Activated CD8-positive, alpha-beta T cell treated with anti-CD3 and anti-CD28 coated beads for 36 hours (primary cell): ENCODE results near the gene TGFBI. TPM values are rescaled to one million over a fixed set of nuclear protein-coding genes. Genes with fewer than 3 reads are reported as not detected.

Experiments used
- ATAC-seq: fragments of 200-7000 bp; cut with Tn5 transposase; one replicate; pipeline ENCODE4 v1.10.0; 2021; ENCODE audit warnings: mild to moderate bottlenecking, moderate library complexity
- CTCF ChIA-PET: fragments of 350-600 bp; sonication (Branson Sonifier 250); formaldehyde crosslinking; loops from one replicate; lab custom pipeline; 2021; ENCODE audit warnings: antibody characterized with exemption; lab: Charles Lee
- POLR2A ChIA-PET: fragments of 350-600 bp; sonication (Branson Sonifier 250); formaldehyde crosslinking; loops from one replicate; lab custom pipeline; 2021; ENCODE audit warnings: antibody characterized with exemption; lab: Charles Lee
- DNase-seq: peaks from one replicate; pipeline ENCODE4 v3.0.0-alpha.2; 2020
- H3K27ac Mint-ChIP-seq: one replicate; pipeline ENCODE4 v1.8.0; 2021; ENCODE audit warnings: mild to moderate bottlenecking, mixed read lengths
- H3K27me3 Mint-ChIP-seq: one replicate; pipeline ENCODE4 v1.8.0; 2021; ENCODE audit warnings: mixed read lengths
- H3K36me3 Mint-ChIP-seq: one replicate; pipeline ENCODE4 v1.8.0; 2021; ENCODE audit warnings: low read depth, mixed read lengths
- H3K4me1 Mint-ChIP-seq: one replicate; pipeline ENCODE4 v1.8.0; 2021; ENCODE audit warnings: low read depth, mixed read lengths
- H3K4me3 Mint-ChIP-seq: one replicate; pipeline ENCODE4 v1.8.0; 2021; ENCODE audit warnings: mild to moderate bottlenecking, moderate library complexity, mixed read lengths
- H3K9me3 Mint-ChIP-seq: one replicate; pipeline ENCODE4 v1.8.0; 2021; ENCODE audit warnings: mixed read lengths
- intact Hi-C: fragments of 100-400 bp; cut with micrococcal nuclease; formaldehyde crosslinking; loops from one replicate; pipeline ENCODE4 v1.10.0; 2022
- total RNA-seq, 2 experiments: library from RNA; stranded (reverse); gene quantifications; one replicate each; pipeline ENCODE4 v1.2.3, GENCODE V29; 2021
- TF ChIP-seq, protein P1 (sequence below): fragments of 200-600 bp; IDR thresholded peaks from one replicate; pipeline ENCODE4 v1.8.0; 2022; ENCODE audit warnings: antibody characterized with exemption, mild to moderate bottlenecking

TGFBI gene
- total RNA-seq, 2 experiments from 2014 or later: not detected

DNA sequence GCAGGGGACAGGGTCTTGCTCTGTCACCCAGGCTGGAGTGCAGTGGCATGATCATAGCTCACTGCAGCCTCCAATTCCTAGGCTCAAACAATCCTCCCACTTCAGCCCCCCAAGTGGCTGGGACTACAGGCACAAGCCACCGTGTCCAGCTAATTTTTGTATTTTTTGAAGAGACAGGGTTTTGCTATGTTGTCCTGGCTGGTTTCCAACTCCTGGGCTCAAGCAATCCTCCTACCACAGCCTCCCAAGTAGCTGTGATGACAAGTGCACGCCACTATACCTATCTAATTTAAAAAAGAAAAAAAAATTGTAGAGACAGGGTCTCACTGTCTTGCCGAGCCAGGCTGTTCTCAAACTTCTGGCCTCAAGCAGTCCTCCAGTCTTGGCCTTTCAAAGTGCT is 42.4 kb upstream of the TGFBI start:
- ChIA-PET CTCF (interaction anchor here (0.9 to 2.0 kb wide), 3 partner anchors 8 to 95 kb away, joined by 3 to 10 read pairs (median 3); no protein-coding TSS in a partner anchor), POLR2A (no interaction called here)
- Mint-ChIP-seq H3K4me1 (no peaks in the 10 kb centered on the region), H3K9me3 (no peaks in the 10 kb centered on the region), H3K36me3 (no peaks in the 10 kb centered on the region), H3K27me3 (peaks cover 7% of the 10 kb centered on the region), H3K4me3 (no peak overlapping the region), H3K27ac (no peak overlapping the region)
- DNase-seq (no peak), ATAC-seq (no peak)
- TF ChIP-seq, protein P1, sequence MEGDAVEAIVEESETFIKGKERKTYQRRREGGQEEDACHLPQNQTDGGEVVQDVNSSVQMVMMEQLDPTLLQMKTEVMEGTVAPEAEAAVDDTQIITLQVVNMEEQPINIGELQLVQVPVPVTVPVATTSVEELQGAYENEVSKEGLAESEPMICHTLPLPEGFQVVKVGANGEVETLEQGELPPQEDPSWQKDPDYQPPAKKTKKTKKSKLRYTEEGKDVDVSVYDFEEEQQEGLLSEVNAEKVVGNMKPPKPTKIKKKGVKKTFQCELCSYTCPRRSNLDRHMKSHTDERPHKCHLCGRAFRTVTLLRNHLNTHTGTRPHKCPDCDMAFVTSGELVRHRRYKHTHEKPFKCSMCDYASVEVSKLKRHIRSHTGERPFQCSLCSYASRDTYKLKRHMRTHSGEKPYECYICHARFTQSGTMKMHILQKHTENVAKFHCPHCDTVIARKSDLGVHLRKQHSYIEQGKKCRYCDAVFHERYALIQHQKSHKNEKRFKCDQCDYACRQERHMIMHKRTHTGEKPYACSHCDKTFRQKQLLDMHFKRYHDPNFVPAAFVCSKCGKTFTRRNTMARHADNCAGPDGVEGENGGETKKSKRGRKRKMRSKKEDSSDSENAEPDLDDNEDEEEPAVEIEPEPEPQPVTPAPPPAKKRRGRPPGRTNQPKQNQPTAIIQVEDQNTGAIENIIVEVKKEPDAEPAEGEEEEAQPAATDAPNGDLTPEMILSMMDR: no peak
- intact Hi-C loops: no loop called here

DNA sequence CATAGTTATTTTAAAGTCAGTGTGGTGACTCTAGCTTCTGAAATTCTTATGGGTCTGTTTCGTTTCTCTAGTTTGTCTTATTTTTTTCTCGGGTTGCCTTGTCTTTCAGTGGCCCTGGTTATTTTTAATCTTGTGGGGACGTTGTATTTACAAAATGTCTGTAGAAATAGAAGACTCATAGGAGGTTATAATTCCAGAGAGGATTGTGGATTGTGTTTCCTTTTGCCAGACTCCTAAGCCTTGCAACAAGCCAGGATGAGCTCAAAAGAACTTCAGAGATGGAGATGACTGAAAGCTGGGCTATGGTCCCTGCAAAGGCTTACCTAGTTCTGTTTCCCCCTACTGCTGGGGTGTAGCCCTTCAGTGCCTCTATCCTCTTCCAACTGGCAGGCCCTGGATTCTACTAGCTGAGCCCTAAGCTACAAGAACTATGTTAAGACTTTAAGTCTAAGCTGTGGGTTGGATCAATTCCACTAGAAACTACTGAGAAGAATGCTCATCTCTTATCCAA is 41.8 kb upstream of the TGFBI start:
- DNase-seq: no peak
- Mint-ChIP-seq H3K9me3 (no peaks in the 10 kb centered on the region), H3K4me3 (no peak overlapping the region), H3K27me3 (peaks cover 7% of the 10 kb centered on the region), H3K36me3 (no peaks in the 10 kb centered on the region), H3K4me1 (no peaks in the 10 kb centered on the region), H3K27ac (no peak overlapping the region)
- no peak for ATAC-seq
- ChIA-PET POLR2A (no interaction called here), CTCF (interaction anchor here (0.9 to 2.0 kb wide), 4 partner anchors 9 to 94 kb away, joined by 3 to 10 read pairs (median 3); no protein-coding TSS in a partner anchor)
- intact Hi-C loops: no loop called here
- TF ChIP-seq, protein P1: no peak

DNA sequence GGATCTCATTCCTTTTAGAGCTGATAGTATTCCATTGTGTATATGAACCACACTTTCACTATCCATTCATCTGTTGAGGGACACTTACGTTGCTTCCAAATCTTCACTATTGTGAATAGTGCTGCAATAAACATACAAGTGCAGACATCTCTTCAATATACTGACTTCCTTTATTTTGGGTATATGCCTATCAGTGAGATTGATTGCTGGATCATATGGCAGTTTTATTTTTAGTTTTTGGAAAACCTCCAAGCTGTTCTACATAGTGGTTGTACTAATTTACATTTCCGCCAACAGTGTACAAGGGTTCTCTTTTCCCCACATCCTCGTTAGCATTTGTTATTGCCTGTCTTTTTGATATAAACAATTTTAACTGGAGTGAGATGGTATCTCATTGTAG is 40.2 kb upstream of the TGFBI start:
- no peak for ATAC-seq
- no peaks in the 10 kb centered on the region for H3K36me3 Mint-ChIP-seq
- no peak overlapping the region for H3K4me3 Mint-ChIP-seq
- CTCF ChIA-PET: no interaction called here
- TF ChIP-seq, protein P1: no peak
- H3K27ac Mint-ChIP-seq: no peak overlapping the region
- peaks cover 7% of the 10 kb centered on the region for H3K27me3 Mint-ChIP-seq
- no peaks in the 10 kb centered on the region for H3K9me3 Mint-ChIP-seq
- intact Hi-C loops: no loop called here
- DNase-seq: no peak
- POLR2A ChIA-PET: no interaction called here
- H3K4me1 Mint-ChIP-seq: no peaks in the 10 kb centered on the region

DNA sequence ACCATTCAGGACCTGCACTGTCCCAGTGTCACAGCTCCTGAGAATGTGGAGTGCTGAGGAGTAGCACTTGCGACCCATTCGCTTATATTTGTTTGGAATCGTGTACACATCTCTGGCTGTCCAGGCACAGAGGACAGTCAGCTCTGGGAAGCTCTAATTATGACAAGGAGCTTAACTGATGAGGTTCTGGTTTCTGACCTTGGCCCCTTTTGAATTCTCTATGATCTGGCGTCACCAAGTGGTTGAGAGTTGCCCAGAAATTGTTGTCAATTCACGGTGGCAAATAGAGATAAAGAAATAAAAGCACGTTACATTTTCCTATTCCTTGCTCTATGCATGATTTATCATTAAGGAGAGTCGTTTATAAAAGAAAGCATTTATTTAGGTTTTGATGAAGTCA is 39.1 kb upstream of the TGFBI start:
- Mint-ChIP-seq H3K27ac (no peak overlapping the region), H3K27me3 (peaks cover 8% of the 10 kb centered on the region), H3K4me3 (no peak overlapping the region), H3K9me3 (no peaks in the 10 kb centered on the region), H3K36me3 (no peaks in the 10 kb centered on the region), H3K4me1 (no peaks in the 10 kb centered on the region)
- POLR2A ChIA-PET: no interaction called here
- TF ChIP-seq, protein P1: no peak
- CTCF ChIA-PET: no interaction called here
- intact Hi-C loops: no loop called here
- ATAC-seq: no peak
- DNase-seq: no peak

DNA sequence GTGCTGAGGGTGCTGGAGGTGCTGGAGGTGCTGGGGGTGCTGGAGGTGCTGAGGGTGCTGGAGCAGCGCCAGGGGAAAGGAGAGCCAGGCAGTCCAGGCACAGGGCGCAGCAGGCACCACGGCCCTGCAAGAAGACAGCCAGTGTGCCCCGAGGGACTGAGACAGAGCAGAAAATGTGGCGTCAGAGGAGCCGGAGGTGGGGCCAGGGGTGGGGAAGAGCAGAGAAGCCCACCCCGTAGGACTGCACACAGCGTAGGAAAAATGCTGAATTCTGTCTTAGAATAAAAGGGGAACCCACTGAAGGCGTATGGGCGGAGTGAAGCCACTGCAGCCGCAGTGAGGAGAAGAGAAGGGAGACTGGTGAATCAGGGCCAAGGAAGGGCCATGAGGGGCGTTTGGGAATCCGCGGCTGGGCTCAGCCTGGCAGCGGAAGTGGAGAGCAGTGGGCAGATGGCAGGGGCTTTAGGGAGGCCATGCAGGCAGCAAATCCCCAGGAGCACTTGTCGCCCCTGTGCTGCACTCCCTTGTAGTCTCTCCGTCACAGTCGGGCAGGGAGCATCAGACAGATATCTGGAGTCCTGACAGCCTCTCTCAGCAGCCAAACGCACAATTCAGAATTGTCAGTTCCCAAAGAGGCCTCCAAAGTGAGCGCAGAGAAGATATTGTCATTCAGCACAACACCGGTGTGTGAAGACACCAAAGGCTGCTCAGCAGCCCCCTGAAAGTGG is 38.1 kb upstream of the TGFBI start:
- Mint-ChIP-seq H3K4me3 (no peak overlapping the region), H3K4me1 (no peaks in the 10 kb centered on the region), H3K36me3 (no peaks in the 10 kb centered on the region), H3K9me3 (no peaks in the 10 kb centered on the region), H3K27ac (no peak overlapping the region), H3K27me3 (peaks cover 11% of the 10 kb centered on the region)
- ATAC-seq: no peak
- ChIA-PET CTCF (no interaction called here), POLR2A (no interaction called here)
- TF ChIP-seq, protein P1: no peak
- no peak for DNase-seq
- intact Hi-C loops: no loop called here
